Stimulated activated CD8-positive, alpha-beta memory T cell treated with anti-CD3 and anti-CD28 coated beads, Interleukin-4, amount 100 ng/mL, for 4 hours (primary cell): ENCODE data around the gene TRAF3IP1.
"Not testable (repeated sequence)": the region's sequence is repeated elsewhere in the genome, so short reads cannot be mapped to it uniquely, and the experiment has no call there.

ENCODE experiments used
- DNase-seq, 2 donors: peaks; one replicate each; pipeline ENCODE4 v3.0.0-alpha.2; 2020; ENCODE audit warnings: low read depth in 2 of 2, low spot score in 1 of 2

Gene TRAF3IP1

GRCh38 chr2:238320246-238320647 lies at the start of gene TRAF3IP1:
Gene TRAF3IP1, plus strand, starts transcription at chr2:238320518. Its CDS starts 145 bp downstream, at chr2:238320663.
- DNase-seq = peak; percentile 55 to 69

GRCh38 chr2:238270606-238271005 lies 49.7 kb upstream of the TRAF3IP1 start:
- DNase-seq = no peak

- DNase-seq = no peak
Observed at GRCh38 chr2:238271061-238271554, 49.2 kb upstream of the TRAF3IP1 start.

GRCh38 chr2:238271686-238272085 lies 48.6 kb upstream of the TRAF3IP1 start:
- DNase-seq = not testable (repeated sequence)

- no peak for DNase-seq
Observed at GRCh38 chr2:238272156-238272555, 48.2 kb upstream of the TRAF3IP1 start.

- DNase-seq = not testable (repeated sequence)
Observed at GRCh38 chr2:238273433-238273832, 46.9 kb upstream of the TRAF3IP1 start.

- DNase-seq = no peak
Observed at GRCh38 chr2:238274152-238274865, 46.0 kb upstream of the TRAF3IP1 start.

- no peak for DNase-seq
Observed at GRCh38 chr2:238277695-238278094, 42.6 kb upstream of the TRAF3IP1 start.

- DNase-seq = no peak
Observed at GRCh38 chr2:238278626-238279323, 41.5 kb upstream of the TRAF3IP1 start.

- DNase-seq = no peak
Observed at GRCh38 chr2:238279324-238279682, 41.0 kb upstream of the TRAF3IP1 start.

- no peak for DNase-seq
Observed at GRCh38 chr2:238280083-238280825, 40.1 kb upstream of the TRAF3IP1 start.

- no peak for DNase-seq
Observed at GRCh38 chr2:238281826-238282480, 38.4 kb upstream of the TRAF3IP1 start.

- no peak for DNase-seq
Observed at GRCh38 chr2:238282861-238283738, 37.2 kb upstream of the TRAF3IP1 start.

- DNase-seq = no peak
Observed at GRCh38 chr2:238284802-238285515, 35.4 kb upstream of the TRAF3IP1 start.

GRCh38 chr2:238285653-238286082 lies 34.6 kb upstream of the TRAF3IP1 start:
- no peak for DNase-seq

- no peak for DNase-seq
Observed at GRCh38 chr2:238286095-238286494, 34.2 kb upstream of the TRAF3IP1 start.

GRCh38 chr2:238286551-238286950 lies 33.8 kb upstream of the TRAF3IP1 start:
- no peak for DNase-seq

- DNase-seq = peak in 1 of 2 donors; percentile 4
Observed at GRCh38 chr2:238286987-238287736, 33.2 kb upstream of the TRAF3IP1 start.
